PC-9 (cell line): ENCODE results near the gene SLC4A4.

Source experiments
- EZH2 ChIP-seq: fragments of 200-600 bp; sonication (generic); IDR thresholded peaks from 2 replicates; pipeline ENCODE4 v1.8.0; 2017; ENCODE audit warnings: antibody characterized with exemption, low read depth
- TF ChIP-seq, protein P1 (sequence below): fragments of 200-600 bp; sonication (generic); conservative IDR thresholded peaks from 2 replicates; pipeline ENCODE4 v1.6.1; 2017; ENCODE audit warnings: mixed run types, antibody characterized with exemption, mild to moderate bottlenecking, moderate library complexity

DNA sequence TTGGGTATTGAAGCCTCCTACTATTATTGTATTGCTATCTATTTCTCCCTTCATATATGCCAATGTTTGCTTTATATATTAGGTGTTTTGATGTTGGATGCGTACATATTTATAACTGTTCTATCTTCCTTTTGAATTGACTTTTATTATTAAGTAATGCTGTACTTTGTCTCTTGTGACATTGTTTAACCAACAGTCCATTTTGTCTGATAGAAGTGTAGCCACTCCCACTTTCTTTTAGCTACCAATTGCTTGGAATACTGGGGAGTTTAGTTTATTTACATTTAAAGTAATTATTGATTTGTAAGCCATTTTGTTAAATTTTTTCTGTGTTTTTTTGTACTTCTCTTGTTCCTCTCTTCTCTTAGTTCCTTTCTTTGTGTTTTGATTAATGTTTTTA is 249.2 kb downstream of the SLC4A4 start:
- TF ChIP-seq, protein P1, sequence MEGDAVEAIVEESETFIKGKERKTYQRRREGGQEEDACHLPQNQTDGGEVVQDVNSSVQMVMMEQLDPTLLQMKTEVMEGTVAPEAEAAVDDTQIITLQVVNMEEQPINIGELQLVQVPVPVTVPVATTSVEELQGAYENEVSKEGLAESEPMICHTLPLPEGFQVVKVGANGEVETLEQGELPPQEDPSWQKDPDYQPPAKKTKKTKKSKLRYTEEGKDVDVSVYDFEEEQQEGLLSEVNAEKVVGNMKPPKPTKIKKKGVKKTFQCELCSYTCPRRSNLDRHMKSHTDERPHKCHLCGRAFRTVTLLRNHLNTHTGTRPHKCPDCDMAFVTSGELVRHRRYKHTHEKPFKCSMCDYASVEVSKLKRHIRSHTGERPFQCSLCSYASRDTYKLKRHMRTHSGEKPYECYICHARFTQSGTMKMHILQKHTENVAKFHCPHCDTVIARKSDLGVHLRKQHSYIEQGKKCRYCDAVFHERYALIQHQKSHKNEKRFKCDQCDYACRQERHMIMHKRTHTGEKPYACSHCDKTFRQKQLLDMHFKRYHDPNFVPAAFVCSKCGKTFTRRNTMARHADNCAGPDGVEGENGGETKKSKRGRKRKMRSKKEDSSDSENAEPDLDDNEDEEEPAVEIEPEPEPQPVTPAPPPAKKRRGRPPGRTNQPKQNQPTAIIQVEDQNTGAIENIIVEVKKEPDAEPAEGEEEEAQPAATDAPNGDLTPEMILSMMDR, result no peak
- TF ChIP-seq EZH2, result no peak
